GM18517 (cell line): ENCODE data around the gene BPIFB2.
"Not testable (repeated sequence)": the region's sequence is repeated elsewhere in the genome, so short reads cannot be mapped to it uniquely, and the experiment has no call there.

ENCODE experiments used
- ATAC-seq: cut with Tn5 transposase; IDR thresholded peaks from one replicate; pipeline ENCODE4 v1.9.1; 2021; ENCODE audit warnings: mild to moderate bottlenecking, moderate library complexity; ENCODE audit not compliant: unreplicated experiment

BPIFB2 gene

GRCh38 chr20:33034115-33034514 is 26.6 kb downstream of the BPIFB2 start:
- ATAC-seq = no peak

GRCh38 chr20:33034901-33035492 is 27.5 kb downstream of the BPIFB2 start:
- ATAC-seq = no peak

- no peak for ATAC-seq
Measured at GRCh38 chr20:33037456-33037855, 30.0 kb downstream of the BPIFB2 start.

GRCh38 chr20:33038243-33038642 is 30.7 kb downstream of the BPIFB2 start:
- no peak for ATAC-seq

GRCh38 chr20:33042430-33042829 is 34.9 kb downstream of the BPIFB2 start:
- ATAC-seq = no peak

- no peak for ATAC-seq
Measured at GRCh38 chr20:33042983-33043730, 35.7 kb downstream of the BPIFB2 start.

GRCh38 chr20:33043731-33044181 is 36.3 kb downstream of the BPIFB2 start:
- ATAC-seq = no peak

- ATAC-seq = not testable (repeated sequence)
Measured at GRCh38 chr20:33045129-33045721, 37.7 kb downstream of the BPIFB2 start.

- ATAC-seq = no peak
Measured at GRCh38 chr20:33046412-33046811, 38.9 kb downstream of the BPIFB2 start.

- no peak for ATAC-seq
Measured at GRCh38 chr20:33051333-33051732, 43.8 kb downstream of the BPIFB2 start.

GRCh38 chr20:33053291-33054106 is 46.0 kb downstream of the BPIFB2 start, which contains the start of gene BPIFB3:
Gene BPIFB3, plus strand, starts transcription at chr20:33053903. Its CDS starts 1,533 bp downstream, at chr20:33055436.
- no peak for ATAC-seq

GRCh38 chr20:33054381-33054780 is 46.9 kb downstream of the BPIFB2 start:
- ATAC-seq = no peak

GRCh38 chr20:33054791-33055190 is 47.3 kb downstream of the BPIFB2 start:
- ATAC-seq = no peak

GRCh38 chr20:33059136-33059535 is 51.6 kb downstream of the BPIFB2 start:
- ATAC-seq = no peak

GRCh38 chr20:33059741-33060390 is 52.4 kb downstream of the BPIFB2 start:
- no peak for ATAC-seq

- ATAC-seq = no peak
Measured at GRCh38 chr20:33061658-33062028, 54.1 kb downstream of the BPIFB2 start.

- ATAC-seq = no peak
Measured at GRCh38 chr20:33062105-33062824, 54.8 kb downstream of the BPIFB2 start.

- no peak for ATAC-seq
Measured at GRCh38 chr20:33062825-33063149, 55.3 kb downstream of the BPIFB2 start.

- no peak for ATAC-seq
Measured at GRCh38 chr20:33063271-33063670, 55.8 kb downstream of the BPIFB2 start.

GRCh38 chr20:33064572-33065287 is 57.2 kb downstream of the BPIFB2 start:
- no peak for ATAC-seq
